Eye (tissue), 1 donor: Measurements from ENCODE around the gene TYMP.

ENCODE experiments used
- DNase-seq: peaks from one replicate; pipeline ENCODE4 v3.0.0-alpha.2; 2015

TYMP gene

DNA sequence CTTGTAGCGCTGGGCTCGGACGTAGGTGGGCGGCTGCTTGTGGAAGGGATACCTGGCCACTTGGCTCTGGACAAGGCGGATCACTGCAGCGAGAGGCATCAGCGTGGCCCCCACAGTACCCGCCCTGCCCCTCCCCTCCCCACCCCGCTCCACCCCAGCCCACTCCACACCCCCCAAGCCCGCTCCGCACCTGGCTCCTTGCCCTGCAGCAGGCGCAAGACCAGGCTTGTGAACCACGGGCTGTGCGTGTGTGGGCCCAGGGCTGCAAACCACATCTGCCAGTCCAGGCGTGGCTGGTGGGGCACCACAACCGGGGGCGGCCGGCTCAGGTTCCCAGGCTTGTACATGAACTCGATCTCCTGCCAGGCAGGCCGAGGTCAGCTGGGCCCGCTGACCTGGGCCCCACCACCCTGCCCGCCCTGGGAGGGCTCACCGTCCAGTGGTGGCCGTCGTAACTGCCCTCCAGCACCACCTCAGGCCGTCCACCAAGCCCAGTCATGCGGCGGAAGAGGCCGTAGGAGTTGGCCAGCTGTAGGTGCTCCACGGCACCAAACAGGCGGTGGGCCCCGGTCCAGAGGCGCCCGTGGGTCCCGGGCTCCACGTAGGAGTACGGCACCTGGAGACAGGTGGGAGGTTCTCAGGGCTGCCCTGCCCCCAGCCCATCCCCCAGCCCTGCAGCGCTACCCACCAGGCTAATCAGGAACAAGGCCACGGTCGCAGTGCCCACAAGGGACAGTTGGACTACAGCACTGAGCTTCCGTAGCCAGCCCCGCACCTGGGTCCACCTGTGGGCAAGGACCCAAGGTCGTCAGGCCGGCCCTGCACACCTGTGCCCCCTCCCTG lies 25.2 kb downstream of the TYMP start:
- DNase-seq: no peak

DNA sequence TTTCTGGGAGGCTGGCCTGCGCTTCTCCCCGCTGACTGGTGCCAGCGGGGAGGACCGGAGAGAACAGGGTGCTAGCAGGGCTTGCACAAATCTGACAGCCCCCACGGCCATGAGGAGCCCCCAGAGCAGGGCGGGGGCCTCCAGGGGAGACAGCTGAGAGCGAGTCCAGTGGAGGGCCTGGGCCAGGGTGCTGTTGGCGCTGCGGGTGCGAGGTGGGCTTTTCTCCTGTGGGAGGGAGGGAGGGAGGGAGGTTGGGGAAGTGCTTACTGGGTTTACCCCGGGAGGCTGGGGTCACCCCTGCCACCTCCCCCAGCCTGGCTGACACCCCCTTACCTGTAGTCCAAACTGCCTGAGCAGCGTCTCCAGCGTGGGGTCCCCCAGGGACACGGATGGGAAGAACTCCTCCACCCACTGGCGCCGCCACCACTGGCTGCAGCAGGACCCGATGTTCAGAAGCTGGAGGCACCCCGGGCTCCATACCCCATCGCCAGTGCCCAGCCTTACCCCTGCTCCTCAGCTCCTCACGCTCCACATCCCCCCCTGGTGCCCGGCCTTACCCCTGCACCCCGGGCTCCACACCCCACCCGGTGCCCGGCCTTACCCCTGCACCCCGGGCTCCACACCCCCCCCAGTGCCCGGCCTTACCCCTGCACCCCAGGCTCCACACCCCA lies 26.2 kb downstream of the TYMP start:
- DNase-seq: no peak

DNA sequence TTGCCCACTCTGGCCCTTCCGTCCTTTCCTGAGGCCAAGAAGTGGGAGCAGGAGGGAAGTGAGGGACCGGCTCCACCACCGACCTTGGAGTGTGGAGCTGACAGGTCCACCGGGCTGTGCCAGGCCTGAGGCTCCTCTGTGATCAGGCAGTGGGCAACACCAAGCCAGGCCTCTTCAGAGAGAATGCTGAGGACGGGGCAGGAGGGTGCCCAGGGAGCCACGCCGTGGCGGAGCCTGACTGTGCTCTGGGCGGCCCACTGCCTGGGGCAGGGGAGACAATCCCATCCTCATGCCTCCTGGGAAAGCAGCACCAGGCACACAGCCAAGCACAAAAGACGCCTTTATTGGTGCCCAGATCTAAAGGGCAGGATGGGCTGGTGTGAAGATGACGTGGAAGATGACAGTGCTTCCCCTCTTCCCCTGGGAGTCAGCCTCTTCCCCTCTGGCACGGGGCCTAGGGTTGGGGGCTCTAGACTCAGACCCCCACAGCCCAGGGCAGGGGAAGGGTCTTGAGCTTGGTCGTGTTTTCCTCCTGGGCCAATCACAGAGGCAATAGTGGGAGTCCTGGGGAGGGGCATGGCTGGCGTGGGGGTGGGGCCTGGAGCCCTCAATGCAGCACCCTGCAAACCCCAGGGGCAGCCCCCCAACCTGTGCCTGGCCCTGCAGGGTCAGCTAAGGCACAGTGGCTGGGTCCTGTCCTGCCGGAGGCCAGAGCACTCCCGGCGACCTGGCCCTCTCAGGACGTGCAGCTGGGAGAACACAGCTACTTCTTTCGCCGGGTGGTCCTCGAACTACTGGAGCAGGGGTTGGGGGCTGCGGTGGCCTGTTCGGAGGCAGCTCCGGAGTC lies 27.0 kb downstream of the TYMP start:
- DNase-seq: no peak

DNA sequence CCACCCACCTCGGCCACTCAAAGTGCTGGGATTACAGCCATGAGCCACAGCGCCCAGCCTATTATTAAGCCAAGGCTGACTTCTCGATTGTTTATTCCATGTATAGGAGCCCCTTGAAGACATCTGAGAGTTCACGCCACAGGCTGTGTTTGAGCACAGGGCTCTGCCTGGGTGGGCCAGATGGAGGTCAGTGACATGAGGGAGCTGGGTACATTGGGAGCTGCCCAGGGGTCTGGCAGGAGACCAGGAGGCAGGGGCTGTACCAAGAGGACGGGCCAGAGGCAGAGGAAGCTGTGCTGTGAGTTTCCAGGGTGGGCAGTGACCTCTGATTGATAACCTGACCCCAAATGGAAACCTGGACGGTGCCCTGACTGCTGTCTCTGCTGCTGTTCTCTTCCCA lies 27.7 kb downstream of the TYMP start:
- DNase-seq: no peak

DNA sequence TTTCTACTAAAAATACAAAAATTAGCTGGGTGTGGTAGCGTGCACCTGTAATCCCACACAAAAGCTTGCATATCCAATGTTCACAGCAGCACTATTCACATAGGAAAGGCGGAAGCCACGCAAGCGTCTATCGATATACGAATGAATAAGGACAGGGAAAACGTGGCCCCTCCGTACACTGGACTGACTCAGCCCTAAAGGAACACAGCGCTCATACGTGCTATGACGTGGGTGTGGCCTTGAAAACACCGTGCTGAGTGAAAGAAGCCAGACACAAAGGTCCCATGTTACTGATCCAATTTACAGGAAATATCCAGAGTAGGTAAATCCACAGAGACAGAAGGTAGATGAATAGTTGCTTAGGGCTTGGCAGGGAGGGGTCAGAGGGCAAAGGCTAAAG lies 29.4 kb downstream of the TYMP start:
- DNase-seq: no peak

DNA sequence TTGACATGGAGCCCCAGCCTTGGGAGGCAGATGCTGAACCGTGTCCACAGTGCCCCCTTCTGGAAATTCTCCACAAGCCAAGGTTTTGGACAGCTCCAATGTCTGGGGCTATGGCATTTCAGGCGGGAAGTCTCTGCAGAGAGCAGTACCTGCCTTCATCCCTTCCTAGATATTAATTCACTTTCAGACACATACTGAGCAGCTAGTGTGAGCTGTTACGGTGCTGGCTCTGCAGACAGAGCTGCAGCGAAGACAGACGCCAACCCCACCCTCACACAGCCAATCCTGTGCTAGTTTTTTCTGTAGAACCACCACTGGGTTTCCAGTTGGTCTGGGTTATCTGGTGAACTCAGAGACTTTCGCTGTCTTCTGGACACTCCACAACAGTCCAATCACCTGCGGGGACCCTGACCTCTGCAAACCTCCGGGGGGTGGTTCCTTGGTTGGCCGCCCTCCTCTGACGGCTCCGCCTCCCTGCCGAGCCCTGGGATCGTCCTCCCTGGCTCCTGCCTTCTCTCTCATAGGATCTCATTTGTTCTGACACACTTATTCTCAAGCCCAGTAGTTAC lies 31.4 kb downstream of the TYMP start:
- DNase-seq: peak; percentile 81

DNA sequence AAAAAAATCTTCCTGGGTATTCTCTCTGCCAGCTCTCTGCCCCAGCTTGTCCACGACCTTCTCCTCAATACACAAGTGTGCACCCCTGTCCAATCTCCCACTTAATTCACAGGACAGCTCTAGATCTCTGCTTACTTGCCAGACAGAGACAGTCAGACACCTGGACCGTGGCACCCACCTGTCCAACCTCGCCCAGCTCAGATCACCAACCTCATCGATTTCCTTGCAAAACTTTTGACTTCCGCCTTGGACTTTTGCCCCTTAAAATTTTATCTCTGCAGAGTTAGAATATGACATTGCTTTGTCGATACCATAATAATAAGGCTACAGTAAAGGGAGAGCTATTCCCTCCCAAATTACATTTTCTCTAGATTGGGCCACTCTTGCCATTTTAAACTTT lies 32.7 kb downstream of the TYMP start:
- no peak for DNase-seq

DNA sequence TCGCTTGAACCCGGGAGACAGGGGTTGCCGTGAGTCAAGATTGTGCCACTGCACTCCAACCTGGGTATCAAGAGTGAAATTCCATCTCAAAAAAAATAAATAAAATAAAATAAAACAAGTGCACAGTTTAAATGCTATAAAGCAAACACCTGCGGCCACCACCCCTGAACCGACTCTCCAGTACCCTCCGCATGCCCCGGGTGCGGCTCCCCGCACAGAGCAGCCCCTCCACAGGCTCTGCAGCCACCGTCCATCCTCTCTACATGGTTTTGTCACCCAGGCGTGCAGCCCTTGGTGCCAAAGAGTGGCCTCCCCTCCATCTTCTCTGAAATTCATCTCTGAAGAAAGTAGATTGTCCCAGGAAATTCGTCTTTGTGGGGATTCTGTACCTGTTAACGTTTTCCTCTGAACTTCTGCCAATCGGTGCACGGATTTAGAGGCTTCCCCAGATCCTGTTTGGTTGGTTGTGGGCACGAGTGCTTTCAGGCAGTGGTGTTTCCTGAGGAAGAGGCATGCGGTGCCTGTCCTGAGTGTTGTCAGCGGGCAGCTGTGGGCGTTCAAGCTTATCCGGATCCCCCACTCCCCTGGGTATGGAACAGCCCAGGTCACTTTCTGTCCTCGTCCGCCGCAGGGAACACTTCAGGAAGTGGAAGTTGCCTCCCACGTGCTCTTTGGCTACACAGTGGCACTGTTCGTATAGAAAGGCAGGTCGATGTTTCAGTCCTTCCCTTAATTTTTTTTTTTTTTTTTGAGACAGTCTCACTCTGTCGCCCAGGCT lies 39.1 kb downstream of the TYMP start:
- DNase-seq: no peak

DNA sequence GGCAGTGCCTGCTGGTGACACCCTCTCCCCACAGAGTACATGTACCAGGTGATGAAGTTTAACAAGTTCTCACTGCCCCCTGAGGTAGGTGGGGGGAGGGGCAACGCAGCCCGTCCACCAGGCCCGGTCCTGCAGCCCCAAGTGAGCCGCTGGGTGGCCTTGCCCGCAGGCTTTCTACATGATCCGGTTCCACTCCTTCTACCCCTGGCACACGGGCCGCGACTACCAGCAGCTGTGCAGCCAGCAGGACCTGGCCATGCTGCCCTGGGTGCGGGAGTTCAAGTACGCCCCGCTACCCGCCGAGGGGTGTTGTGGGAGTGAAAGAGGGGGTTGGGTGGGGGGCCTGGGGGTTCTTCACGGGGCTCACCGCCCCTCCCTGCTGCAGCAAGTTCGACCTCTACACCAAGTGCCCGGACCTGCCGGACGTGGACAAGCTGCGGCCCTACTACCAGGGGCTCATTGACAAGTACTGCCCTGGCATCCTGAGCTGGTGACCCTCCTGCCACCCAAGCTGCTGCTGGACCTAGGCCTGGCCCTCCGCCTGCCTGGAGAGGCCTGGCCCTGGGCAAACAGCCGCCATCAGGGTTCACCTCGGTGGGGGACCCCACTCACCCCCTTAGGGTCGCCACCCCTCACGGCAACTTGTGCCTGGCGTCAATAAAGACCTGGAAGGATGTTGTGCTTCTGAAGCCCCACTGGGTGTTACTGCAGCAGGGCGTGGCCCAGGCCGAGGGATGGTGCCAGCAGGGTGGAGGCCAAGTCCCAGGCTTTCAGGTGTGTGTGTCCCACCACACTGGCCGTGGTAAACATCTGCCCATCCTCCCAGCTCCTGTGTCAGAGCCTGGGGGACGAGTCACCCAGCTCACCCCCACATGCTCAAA lies 40.2 kb downstream of the TYMP start:
- DNase-seq: no peak

DNA sequence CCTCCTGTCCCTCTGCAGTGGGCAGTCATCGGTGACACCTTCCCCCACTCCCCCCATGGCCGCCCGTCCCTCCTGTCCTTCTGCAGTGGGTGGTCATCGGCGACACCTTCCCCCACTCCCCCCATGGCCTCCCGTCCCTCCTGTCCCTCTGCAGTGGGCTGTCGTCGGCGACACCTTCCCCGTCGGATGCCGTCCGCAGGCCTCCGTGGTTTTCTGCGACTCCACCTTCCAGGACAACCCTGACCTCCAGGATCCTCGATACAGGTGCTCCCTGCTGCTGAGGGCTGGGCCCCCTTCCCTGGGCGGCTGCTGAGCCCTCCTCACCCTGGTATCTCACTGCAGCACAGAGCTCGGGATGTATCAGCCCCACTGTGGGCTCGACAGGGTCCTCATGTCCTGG lies 40.9 kb downstream of the TYMP start:
- no peak for DNase-seq

DNA sequence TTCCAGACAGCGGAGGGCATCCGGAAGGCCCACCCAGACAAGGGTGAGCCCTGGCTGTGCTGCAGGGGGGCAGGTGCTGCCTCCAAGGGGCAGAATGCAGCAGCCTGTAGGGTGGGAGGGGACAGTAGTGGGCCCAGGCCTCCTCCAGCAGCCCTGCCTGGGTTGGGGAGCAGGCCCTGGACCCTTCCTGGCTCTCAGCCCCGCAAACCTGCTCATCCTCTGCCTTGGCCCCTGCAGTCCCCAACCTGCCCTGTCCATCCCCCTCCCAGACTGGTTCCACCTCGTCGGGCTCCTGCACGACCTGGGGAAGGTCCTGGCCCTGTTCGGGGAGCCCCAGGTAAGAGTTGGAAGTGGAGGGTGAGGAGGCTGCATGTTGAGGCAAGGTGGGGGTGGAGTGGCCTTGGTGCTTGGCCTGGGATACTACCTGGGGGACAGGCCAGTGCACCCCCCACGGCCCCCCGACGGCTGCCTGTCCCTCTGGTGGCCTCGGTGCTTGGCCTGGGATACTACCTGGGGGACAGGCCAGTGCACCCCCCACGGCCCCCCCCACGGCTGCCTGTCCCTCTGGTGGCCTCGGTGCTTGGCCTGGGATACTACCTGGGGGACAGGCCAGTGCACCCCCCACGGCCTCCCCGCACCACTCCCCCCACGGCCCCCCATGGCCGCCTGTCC lies 41.7 kb downstream of the TYMP start:
- DNase-seq: no peak

DNA sequence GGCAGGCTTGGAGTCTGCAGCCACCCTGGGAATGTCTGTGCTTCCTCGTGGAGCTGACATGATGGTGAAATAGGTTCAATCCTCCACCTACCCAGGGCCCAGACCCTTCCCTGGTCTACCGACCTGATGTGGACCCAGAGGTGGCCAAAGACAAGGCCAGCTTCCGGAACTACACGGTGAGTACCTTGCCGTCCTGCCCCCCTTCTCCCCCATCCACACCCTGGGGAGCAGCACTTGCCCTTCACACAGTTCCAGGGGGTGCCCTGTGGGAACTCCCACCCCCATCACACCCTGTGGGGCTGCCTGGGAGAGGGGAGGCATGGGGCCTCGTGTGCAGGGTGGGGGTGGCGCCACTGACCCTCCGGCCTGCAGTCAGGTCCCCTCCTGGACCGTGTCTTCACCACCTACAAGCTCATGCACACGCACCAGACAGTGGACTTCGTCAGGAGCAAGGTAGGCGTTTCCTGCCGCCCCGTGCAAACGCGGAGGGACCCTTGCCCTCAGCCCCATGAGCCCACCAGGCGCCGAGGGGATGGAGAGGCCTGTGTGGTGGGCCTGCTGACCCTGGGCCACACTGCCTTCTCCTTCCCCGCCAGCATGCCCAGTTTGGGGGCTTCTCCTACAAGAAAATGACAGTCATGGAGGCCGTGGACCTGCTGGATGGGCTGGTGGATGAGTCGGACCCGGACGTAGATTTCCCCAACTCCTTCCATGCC lies 42.4 kb downstream of the TYMP start:
- DNase-seq: no peak

DNA sequence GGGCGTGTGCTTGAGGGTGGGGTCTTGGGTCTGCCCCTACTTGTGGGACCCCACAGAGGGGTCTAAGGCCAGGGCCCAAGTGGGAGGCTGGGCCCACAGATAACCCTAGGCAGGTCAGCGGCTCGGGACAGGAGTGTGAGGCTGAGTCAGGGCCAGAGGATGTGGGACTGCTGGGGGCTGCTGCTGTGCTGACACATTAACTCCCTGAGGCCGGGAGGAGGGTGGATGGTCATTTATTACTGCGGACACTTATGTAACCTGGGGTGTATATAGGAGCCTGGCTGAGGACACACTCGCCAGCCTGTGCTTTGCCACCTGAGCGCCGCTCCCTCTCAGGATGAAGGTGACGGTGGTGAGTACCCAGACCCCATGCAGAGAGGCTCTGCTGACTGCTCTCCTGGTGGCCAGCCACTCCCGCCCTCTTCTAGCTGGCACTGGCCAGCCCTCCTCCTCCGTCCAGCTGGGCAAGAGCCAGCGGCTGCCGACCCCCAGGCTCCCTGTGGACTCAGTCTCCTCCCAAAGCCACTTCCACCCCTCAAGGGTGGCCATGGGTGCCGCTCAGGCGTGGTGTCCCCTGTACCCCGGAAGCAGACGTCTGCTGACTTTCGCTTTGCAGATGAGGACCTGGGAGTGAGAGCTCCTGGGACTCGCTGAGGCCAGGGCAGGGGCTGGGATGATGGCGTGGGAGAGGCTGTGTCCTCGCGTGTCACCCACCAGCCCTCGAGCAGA lies 43.1 kb downstream of the TYMP start, which contains the start of gene MIOX:
Gene MIOX, plus strand, starts transcription at position 299 of the 729 bp plus-strand sequence. Its CDS starts 39 bp downstream, at position 338.
- no peak for DNase-seq

DNA sequence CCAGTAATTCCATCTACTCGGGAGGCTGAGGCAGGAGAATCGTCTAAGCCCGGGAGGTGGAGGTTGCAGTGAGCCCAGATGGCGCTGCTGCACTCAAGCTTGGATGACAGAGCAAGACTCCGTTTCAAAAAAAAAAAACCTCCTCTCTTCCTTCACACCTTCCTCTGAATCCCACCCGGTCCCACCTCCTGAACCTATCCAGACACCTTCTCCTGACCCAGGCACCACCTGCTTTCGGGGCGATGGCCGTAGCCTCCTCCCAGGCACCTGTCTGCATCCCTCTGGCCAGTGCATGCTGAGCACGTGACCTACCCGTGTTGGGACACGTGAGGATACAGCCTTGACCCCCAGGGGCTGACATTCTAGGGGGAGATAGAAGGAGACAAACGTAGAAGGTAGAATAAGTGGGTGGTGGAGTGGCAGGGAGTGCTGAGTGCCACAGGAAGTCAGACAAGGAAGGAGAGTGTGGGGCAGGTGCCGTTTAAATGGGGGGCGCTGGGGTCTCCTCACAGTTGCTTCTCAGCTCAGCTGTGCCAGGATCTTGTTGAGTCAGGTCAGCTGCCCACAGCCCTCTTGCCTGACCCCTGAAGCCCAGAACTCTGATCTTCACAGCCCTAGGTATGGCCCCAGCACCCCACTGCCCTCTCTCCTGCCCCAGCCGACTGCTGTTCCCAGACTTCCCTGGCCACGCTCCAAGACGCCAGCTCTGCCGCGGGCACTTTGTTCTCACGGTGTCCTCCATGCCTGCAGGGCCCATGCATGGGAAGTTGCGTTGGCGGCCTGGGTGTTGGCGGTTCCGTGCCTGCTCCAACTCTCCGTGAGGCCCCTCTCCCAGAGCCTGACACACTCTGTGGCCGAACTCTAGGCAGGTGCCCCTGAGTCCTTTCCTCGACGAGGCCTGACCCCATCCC lies 44.3 kb downstream of the TYMP start:
- no peak for DNase-seq

DNA sequence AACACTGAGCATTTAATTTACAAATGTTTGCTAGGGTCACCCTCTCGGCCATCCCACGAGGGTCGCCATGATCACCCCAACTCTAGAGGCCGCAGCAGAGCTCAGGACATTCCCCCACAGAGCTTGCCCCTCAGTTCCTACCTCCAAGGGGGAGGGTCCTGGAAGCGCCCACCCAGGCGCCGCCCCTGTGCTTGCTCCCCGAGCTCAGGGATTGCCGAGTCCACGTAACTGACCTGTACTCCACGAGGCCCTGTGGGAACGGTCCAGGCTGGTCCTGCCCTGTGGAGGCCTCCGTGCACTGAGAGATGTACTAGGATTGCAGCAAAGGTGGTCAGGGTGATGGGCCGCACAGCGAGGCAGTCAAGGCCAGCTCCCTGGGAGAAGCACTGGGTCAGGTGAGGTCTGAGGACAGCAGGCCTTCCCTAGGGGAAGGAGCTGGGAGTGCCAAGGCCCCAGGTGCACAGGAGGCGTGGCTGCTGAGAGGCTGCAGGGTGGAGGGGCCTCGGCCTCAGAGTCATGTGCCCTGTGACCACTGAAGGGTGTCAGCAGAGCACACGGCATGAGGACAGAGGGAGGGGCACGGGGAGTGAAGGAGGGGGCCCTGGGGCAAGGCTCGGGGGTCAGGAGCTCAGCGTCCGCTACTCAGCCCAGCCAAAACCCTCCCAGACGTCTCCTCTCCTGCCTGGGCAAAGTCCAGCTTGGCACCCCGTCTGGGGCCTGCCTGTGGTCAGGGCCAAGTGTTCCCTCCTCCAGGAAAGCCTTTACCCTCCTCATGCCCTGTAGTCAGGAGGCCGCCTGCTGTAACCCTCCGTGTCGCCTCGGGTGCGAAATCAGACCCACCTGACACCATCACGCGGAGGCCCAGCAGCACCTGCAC lies 45.6 kb downstream of the TYMP start:
- no peak for DNase-seq

DNA sequence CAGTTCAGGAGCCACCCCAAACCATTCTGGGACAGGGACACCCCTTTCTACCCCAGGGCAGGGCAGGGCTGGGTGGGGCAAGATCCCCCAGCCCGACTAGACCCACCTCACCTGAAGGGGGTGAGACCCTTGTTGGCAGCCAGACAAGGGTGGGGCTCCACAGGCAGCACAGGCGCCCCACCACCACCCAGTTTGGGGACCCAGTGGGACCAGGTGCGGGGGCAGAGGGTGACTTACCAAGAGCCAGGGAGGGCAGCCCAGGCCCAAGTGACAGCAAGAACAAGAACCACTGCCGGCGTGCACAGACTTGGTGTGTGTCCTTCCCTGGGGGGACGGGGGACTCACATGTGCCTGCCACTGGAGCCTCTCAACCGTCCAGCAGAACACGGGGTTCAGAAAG lies 46.3 kb downstream of the TYMP start:
- DNase-seq: no peak

DNA sequence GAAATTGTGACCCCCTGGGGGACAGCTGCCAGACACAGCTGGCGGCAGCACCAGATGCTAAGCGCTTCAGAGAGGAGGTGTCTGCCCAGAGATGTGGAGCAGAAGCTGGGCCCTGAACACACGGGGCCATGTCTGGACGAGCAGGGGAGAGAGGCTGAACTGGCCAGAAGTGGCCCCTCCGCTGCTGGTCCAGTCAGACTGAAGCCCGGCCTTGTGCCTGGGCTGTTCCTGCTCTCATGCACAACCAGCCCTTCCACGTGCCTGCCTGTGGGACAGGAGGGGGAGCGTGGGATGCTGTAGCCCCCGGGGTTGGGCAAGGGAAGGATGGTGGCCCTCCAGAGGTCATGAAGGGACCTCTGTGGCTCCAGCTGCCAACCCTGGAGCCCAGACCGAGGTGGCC lies 46.7 kb downstream of the TYMP start:
- no peak for DNase-seq
